ENCODE results near the gene CUL4A.

- TF ChIP-seq POLR2AphosphoS5 (IDR thresholded peaks at IDR 0.05) = no peak
- no peak for TF ChIP-seq CTCF (IDR thresholded peaks at IDR 0.05)
Observed at GRCh38 chr13:113167155-113167554, 42.3 kb upstream of the CUL4A start.

All from upper lobe of left lung (tissue), 4 donors.